ENCODE measurements around the gene MACROD2.

The MACROD2 gene

DNA sequence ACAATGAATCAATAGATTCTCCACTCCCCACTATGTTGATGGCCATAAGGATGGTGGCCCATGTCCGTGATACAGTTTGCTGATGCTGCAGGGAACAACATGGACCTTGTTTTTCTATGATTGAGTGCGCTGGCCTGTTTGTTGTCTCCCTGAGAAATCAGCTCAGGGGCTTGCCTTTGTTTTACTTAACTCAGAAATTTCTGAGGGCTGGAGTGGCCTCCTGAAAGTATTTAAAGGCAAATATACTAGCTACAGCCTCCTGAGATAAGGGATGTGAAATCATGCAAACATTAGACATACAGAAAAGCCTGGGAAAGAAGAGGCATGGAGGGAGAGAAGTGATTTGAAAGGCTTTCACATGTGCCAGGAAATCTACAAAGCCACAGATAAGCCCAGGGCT is 512.4 kb downstream of the MACROD2 start:
- in situ Hi-C loops (cut with HindIII; ENCODE audit: low sequenced_read_pairs) = no loop called here

DNA sequence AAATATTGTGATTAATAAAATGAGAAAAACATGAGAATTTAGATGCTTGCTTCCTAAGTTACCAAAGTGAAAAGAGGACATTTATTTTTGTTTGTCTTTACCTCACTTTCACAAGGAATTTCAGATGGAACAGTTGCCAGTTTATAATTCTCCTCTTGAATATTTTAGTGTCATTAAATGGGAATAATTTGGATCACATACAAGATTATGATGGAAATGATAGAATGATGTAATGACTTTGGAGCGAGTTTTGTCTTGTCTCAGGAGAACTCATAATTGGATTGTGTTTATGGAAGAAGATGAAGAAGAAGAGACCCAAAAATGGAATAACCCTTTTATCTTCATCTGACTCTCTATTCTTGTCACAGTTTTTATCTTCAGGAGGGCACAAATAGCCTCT is 515.0 kb downstream of the MACROD2 start:
- in situ Hi-C loops (cut with HindIII; ENCODE audit: low sequenced_read_pairs) = no loop called here

DNA sequence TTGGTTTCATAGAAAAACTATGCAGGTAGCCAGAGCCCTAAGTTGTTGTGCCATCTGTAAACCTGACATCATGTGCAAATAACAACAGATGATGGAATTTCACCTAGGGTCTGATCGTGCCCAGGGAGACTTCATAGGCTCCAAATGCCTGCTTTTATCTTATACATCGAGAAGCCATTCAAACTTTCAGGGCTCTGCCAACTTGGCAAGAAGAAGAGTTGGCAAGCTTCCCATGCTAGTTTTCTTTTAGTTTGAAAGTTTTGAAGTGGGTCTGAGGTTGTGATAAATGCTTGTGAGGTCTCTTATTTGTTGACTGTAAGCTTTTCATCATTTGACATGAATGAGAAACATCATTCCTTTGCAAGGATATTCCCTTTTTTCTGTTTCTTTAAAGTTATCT is 517.5 kb downstream of the MACROD2 start:
- in situ Hi-C loops (cut with HindIII; ENCODE audit: low sequenced_read_pairs) = no loop called here

DNA sequence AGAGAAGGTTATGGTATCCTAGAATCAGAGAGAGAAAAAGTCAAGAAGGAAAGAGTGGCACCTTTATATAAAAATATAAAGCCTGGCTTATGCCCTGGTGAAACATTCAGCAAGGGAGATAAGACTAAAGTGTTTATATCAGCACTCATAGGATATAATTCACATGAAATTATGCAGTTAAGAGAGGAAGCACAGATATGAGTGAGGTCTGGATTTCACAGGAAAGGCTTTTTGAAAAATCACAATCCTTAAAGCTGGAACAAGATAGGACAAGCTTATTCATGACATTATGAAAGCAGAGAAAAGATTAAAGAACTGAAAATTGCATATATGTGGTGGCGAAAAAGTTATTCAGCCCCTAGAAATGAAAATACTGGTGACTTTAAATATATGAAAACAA is 523.3 kb downstream of the MACROD2 start:
- in situ Hi-C loops (cut with HindIII; ENCODE audit: low sequenced_read_pairs) = no loop called here

DNA sequence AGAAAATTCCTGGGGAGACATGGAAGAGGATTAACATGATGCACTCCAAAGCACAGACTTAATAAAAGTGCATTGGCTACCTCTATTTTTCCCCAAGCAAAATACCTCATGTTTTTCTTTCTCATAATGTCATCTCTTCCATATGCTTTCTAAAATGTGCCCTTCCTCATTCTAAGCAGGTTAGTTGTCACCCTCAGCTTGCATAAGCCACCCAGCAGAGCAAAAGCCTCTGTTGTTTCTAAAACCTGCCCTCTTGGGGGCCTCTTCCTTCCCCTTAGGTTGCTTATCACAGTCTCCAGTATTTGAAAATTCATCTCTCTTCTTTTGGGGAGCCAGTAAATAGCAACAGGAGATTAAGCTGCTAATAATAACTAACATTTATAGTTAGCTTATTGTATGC is 525.7 kb downstream of the MACROD2 start:
- in situ Hi-C loops (cut with HindIII; ENCODE audit: low sequenced_read_pairs) = no loop called here

DNA sequence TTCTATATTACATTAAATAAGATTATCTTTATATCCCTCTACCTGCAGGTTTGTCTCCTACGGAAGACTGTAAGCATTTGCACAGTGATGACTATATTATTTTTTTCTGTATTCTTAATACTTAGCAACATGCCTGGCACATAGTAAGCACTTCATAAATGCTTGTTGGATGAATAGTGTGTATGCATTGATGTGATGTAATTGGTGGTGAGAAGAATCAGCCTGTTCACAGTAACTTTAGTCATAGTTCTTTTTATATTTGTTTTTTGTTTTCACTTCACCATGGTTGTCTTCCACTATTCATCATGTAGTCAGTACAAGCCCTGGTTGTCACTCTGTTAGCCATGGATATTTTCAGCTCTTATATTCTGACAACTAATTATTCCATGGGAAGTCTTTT is 526.1 kb downstream of the MACROD2 start:
- in situ Hi-C loops (cut with HindIII; ENCODE audit: low sequenced_read_pairs) = no loop called here

DNA sequence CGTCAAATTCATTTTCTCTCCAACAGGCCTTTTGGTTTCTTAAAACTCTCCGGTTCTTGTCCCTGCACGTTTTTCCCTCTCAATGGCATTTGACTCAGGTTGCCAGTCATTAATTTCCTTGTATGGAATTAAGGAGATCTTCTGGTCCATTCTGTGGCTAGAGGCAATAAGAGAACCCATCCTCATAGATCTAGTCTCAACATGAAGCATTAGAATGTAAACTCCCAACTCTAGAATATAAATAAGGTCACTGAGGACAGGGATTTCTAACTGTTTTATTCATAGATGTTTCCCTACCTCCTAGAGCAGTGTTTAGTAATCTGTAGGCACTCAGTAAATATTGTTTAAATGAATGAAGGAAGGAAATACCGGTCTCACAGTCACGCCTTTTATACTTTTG is 527.3 kb downstream of the MACROD2 start:
- in situ Hi-C loops (cut with HindIII; ENCODE audit: low sequenced_read_pairs) = no loop called here

DNA sequence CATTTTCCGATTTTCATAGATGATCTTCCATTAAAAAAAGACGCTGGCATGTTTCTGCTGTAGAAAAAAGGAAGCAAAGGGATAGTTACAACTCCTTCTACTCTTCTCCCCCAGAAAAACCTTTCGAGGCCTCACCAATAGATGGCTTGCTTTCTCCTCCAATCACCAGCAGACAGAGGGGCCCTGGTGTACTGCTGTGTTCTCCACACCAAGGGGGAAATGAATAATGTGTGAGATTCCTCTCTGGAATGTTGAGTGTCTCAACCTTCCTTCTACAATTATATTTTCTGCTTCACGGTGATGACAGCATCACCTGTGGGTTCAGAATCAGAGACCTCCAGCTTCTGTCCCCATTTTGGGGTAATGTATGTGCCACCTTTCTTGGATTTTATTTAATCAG is 527.8 kb downstream of the MACROD2 start:
- in situ Hi-C loops (cut with HindIII; ENCODE audit: low sequenced_read_pairs) = no loop called here

DNA sequence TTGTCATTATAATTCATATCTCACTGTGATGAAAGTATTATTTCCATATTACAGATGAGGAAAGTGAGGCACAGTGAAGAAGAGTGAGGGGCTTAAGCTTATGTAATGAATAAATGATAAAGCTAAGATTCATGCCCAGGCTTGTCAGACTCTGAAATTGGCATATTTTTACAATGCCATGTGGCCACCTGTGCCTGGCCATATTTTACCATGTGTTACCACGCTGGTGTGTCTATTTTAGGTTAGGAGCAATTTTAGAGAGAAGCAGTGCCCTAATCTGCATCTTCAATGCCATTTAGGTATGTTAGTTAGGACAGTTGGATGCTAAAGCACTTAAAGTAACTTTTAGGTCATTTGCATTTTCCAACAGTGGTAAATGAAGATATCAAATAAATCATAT is 530.1 kb downstream of the MACROD2 start:
- in situ Hi-C loops (cut with HindIII; ENCODE audit: low sequenced_read_pairs) = no loop called here

DNA sequence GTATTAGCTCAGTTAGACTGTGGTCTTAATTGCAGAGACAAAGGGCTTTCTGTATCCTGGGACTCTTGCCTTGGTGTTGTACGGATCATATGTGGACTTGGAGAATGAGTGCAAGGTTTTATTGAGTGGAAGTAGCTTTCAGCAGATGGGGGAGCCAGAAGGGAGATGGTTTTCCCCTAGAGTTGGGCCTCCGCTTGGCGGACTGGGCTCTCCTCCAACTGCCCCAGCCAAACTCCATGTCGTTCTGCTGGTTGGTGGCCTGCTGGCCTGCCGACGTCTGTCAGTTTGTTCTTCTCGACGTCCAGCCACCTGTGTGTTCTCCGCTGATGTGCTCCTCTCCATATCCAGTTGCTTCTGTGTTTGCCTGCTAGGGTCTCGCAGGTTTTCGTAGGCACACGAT is 531.6 kb downstream of the MACROD2 start:
- in situ Hi-C loops (cut with HindIII; ENCODE audit: low sequenced_read_pairs) = no loop called here

DNA sequence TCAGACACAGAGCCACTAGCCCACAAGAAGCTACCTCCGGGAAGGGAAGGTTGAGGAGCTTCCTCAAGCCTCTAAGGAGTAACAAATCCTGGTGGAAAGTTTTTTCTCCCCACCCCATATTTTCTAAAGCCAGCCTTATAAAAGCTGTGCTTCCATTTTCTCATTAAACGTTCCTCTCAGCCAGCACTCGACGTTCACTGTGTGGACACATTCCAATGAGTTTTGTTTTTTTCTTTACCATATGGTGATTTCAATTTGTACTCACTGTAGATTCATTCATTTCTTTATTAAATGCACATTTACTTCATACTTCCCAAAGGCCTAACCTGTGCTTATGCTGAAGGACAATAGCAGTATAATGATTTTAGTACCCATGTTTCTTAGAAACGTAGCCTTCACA is 536.5 kb downstream of the MACROD2 start:
- in situ Hi-C loops (cut with HindIII; ENCODE audit: low sequenced_read_pairs) = no loop called here

DNA sequence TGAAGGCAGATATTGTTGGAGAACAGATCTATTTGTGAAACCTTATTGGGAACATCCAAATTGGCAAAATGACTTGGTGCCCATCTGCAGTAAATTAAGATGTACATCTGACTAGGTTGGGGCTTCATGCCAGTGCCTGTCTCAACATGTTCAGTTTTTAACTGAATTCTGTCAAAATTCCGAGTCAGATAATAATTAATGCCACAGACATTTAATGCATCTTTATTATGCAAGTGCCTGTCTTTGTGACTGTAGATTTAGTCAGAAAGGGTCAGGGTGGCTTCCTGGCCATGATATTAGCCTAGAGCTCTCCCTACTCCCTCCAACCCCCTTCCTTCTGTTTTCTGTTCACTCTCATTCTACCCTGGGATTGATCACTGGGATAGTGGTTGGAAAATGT is 541.4 kb downstream of the MACROD2 start:
- in situ Hi-C loops (cut with HindIII; ENCODE audit: low sequenced_read_pairs) = no loop called here

DNA sequence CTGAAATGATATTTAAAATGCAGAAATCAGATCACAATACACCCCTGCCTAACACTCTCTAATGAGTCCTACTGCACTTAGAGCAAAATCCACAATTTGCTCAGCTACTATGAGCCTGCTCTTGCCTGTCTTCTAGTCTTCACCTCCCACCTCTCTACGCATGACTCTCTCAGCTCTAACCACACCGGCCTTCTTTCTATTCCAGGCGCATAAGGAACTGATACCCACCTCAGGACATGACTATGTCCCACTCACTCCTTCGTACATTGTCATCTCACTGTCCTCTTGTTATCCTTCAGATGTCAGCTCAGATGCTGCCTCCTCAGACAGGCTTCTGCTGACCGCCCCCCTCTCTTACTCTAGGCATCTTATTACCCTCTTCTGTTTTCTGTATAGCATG is 543.1 kb downstream of the MACROD2 start:
- in situ Hi-C loops (cut with HindIII; ENCODE audit: low sequenced_read_pairs) = no loop called here

DNA sequence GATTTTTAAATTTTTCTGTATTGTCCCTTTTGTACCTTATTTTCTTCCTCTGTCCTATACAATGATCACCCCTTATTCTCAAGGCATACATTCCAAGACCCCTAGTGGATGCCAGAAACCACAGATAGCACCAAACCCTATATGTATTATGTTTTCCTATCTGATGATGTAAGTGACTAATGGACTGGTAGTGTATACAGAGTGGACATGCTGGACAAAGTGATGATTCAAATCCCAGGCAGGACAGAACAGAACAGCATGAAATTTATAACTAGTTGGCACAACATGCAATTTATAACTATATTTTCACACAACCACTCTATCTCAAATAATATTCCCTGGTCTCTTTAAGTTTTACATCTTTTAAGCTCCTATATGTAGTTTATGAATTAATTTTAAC is 547.7 kb downstream of the MACROD2 start:
- in situ Hi-C loops (cut with HindIII; ENCODE audit: low sequenced_read_pairs) = no loop called here

DNA sequence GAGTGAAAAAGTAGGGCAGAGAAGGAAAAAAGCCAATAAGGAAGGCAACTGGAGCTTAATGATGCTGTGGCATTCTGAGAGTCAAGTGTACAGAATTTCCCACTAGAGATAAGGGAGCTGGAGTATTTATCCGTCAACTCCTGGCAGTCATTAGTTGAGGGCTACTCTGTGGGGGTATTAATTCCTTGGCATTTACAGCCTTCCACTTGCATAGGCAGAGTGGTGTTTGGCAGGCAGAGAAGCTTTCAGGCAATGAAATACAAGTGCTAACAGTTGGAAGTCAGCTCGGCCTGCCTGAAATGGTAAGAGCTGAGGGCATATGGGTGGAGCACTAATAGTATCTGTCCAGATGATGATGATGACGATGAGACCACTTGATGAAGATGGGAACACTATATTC is 549.4 kb downstream of the MACROD2 start:
- in situ Hi-C loops (cut with HindIII; ENCODE audit: low sequenced_read_pairs) = no loop called here

DNA sequence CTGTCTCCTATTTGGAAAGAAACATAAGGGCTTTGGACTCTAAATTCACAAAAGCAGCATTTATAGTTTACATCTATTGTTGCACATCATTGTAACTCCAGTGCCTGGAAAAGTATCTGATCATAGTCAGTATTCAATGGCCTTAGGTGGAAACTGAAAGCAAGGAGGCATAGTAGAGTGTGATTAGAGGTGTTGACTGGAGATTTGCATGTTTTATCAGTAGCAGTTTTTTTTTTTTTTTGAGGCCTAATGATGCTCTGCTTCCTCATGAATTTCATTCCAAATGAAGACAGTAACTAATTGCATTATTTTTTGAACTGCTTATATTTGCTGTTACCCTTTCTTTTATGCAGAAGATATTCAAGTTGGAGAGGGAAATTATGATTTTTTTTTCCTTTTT is 555.3 kb downstream of the MACROD2 start:
- in situ Hi-C loops (cut with HindIII; ENCODE audit: low sequenced_read_pairs) = no loop called here

DNA sequence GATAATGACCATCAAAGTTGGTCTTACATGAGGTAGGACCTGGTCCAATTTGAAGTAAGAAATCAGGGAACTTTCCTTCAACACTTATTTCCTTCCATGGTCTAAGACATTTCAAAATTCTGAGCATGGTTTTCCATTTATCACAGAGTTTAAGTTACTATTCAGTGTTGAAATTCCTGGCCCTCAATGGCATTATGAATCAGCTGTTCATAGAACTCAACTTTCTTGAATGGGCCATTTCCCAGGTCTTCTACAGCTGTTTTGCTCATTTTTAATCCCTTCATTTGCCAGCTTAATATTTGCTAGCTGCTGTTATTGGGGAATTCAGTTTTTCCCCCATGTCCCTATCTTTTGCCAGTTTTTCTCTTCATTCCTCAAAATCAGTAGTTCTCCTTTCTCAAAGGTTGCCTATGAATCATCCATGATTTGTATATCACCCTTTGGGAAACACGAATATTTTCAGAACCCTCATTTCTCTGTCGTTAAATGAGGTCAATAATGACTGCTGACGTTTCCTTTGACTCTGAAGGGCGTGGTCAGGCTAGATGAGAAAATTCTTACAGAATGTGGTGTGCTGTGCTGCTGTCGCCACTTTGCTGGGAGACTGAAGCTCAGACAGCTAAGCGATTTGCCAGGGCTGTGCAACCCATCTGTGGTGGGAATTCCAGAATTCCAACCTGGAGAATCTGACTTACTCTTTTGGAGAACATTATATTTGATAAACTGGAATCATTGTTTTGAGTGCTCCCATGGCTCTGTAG is 558.6 kb downstream of the MACROD2 start:
- in situ Hi-C loops (cut with HindIII; ENCODE audit: low sequenced_read_pairs) = no loop called here

DNA sequence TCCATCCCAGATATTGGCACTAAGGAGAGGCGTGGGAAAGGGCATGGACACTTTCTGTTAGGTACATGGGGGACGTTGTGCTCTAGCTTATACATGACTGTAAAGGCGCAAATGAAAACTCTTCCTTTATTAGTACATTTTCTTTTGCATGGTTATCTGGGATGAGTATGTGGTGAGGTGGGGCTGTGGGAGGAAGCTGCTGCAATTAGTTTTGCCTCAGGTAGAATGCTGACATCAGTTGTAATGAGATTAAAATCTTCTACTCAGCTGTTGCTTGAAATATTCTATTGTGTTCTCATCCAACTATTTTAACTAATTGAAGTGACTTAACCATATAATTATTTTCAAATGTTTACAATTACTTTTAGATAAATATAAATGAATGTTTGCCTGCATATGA is 560.4 kb downstream of the MACROD2 start:
- in situ Hi-C loops (cut with HindIII; ENCODE audit: low sequenced_read_pairs) = no loop called here

DNA sequence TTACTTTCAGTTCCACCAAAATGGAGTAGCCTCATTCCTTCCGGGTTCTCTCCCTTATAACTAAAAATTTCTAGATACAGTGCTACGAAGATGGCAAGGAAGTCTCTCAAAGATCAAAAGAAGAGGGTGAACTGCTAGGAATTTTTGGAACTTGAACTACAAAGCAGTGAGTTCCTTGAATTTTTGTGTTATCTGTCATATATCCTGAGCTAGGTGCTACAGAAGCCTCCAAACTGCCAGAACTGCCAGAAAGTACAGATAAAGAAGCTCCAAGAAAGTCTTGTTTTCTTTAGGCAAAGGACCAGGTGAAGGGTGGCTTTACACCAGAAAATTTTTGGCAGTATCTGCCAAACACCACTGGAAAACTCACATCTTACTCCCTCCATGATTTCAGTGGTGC is 560.9 kb downstream of the MACROD2 start:
- in situ Hi-C loops (cut with HindIII; ENCODE audit: low sequenced_read_pairs) = no loop called here

DNA sequence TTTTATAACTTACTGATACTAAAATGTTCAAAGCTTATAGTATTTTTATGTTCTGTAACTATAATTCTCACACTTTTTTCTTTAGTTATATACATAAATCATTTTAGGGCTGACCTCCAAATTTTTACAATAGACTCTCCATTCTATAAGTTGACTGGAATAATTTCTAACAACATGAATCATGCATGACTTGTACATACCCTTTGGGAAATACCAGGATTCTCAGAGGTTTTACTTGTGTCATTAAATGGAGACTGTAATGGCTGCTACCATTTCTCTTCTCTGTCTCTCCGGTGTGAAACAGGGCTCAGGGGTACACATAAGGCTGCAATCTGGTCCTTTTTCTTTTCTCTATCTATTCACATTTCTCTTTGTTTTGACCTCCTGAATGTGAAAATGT is 564.3 kb downstream of the MACROD2 start:
- in situ Hi-C loops (cut with HindIII; ENCODE audit: low sequenced_read_pairs) = no loop called here

DNA sequence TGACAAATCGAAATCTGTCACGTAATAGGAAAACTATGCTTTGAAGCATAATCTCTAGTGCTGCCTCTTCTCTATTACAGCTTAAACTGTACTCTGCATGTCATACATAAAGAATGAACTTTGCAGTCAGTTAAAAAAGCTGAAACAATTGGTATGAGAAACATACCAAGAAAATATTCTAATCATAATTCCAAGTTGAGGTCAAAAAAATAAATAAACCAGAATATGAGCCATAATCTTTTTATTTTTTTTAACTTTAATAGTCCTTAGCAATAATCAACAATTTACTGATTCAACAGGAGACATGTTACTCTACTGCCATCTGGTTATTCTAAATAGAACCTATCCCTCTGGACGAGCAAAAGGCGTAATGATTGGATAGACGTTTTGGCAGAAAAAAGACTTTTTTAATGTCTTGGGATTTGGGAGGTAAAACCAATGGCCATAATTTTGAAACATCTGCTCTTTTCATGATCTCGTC is 566.5 kb downstream of the MACROD2 start:
- in situ Hi-C loops (cut with HindIII; ENCODE audit: low sequenced_read_pairs) = no loop called here

DNA sequence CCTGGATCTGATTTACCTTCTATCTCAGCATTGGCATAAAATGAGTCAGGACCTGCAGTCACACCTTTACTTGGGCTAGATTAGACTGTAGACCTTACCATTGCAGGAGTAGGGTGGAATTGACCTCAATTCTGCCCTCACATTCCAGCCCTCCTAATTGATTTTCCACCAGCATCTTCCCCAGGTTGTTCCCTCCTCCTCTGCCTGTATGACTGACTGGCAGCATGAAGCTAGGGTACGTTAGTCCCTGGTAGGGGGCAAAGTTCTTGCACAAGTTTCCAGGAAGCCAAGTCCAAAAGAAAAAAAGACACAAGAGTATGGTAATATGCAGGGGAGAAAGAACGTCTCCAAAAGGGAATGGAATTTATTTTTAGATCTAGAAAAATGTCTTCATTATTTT is 567.7 kb downstream of the MACROD2 start:
- in situ Hi-C loops (cut with HindIII; ENCODE audit: low sequenced_read_pairs) = no loop called here

DNA sequence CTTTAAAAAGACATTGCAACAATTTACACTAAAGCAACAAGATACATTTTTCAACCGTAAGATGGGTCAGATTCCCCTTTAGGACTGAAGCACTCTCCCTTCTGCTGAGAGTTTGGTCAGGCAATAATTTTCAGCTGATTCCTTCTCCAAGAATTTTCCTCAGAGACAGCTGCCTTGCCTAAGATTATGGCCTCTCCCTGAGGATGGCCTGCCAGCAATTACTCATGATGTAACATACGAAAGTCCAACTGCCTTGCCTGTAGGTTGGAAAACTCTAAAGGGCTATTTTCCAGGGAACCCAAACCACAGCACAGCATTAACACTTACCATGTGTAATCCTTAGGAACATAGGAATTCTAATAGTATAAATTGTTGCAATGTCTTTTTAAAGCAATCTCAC is 571.2 kb downstream of the MACROD2 start:
- in situ Hi-C loops (cut with HindIII; ENCODE audit: low sequenced_read_pairs) = no loop called here
